ENCODE data around the gene RWDD1.

RWDD1 gene

DNA sequence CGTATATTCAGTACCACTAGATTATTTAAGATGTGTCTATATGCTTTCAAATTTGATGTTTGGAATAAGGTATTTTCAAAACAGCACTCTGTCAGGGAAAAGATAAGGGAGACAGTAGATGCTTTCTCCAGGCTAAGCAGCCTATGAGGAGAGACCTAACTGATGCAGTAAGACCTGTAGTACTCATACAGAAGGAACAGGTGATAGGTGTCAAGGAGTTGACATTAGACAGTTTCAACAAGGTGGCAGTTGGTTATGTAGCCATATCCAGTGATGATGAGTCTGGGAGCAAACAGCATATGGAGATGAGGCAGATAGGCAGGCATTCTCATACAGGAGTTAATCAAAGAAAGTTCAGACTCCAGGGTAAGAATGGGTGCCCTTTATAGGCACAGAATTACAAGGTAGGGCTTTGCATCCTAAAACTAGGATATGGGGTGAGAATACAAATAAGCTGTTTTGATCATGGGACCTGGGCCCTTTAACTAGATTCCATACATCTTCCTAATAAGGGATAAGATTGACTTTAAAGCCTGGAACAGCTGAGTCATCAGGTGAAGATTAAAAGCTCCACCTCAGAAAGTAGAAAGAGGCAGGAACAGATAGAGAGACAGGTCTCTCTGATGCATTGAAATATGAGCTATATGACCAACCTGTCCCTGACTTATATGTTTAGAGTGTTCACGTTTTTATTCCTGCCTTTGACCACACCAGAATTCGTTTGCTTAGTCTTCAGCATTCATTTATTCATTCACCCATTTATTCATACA lies 52.9 kb downstream of the RWDD1 start:
- TF ChIP-seq, protein P1, sequence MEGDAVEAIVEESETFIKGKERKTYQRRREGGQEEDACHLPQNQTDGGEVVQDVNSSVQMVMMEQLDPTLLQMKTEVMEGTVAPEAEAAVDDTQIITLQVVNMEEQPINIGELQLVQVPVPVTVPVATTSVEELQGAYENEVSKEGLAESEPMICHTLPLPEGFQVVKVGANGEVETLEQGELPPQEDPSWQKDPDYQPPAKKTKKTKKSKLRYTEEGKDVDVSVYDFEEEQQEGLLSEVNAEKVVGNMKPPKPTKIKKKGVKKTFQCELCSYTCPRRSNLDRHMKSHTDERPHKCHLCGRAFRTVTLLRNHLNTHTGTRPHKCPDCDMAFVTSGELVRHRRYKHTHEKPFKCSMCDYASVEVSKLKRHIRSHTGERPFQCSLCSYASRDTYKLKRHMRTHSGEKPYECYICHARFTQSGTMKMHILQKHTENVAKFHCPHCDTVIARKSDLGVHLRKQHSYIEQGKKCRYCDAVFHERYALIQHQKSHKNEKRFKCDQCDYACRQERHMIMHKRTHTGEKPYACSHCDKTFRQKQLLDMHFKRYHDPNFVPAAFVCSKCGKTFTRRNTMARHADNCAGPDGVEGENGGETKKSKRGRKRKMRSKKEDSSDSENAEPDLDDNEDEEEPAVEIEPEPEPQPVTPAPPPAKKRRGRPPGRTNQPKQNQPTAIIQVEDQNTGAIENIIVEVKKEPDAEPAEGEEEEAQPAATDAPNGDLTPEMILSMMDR (IDR thresholded peaks at IDR 0.05), result no peak
- Histone ChIP-seq H3K9ac (no peak overlapping the region), H3K27me3 (ENCODE audit: control insufficient read depth, insufficient read depth, low read length) (no peaks in the 10 kb centered on the region)

DNA sequence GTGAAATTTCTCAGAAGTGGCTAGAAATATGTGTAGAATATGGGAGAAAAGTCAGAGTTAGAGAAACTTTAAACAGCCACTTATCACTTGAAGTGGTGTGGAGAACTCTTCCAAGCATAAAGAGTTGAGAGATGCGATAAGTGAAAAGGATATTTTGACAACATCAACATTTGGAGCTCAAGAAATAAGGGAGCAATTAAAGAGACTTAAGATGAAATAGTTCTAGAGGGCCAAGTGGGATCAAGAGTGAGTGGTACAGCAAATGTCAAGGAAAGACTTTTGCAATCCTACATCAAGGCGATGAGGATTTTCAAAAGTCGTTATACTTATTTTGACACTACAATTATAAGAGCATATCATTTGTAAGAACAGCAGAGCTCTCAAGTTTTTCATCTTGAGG lies 54.6 kb downstream of the RWDD1 start:
- Histone ChIP-seq H3K27me3 (ENCODE audit: control insufficient read depth, insufficient read depth, low read length) (no peaks in the 10 kb centered on the region), H3K4me1 (peaks cover 1% of the 10 kb centered on the region), H2AFZ (no peak overlapping the region), H3K4me3 (ENCODE audit: low read depth, low read length) (no peak overlapping the region), H3K4me2 (ENCODE audit: low read length) (no peak overlapping the region), H3K27ac (no peak overlapping the region), H3K9me3 (ENCODE audit: control insufficient read depth, low read length) (no peaks in the 10 kb centered on the region), H3K9ac (no peak overlapping the region), H3K36me3 (ENCODE audit: control insufficient read depth, insufficient read depth, low read length) (no peaks in the 10 kb centered on the region), H3K79me2 (no peaks in the 10 kb centered on the region)
- TF ChIP-seq, protein P1 (IDR thresholded peaks at IDR 0.05), result no peak

More for the DNA sequence above, 52.9 kb downstream of the RWDD1 start:
- Histone ChIP-seq H2AFZ (no peak overlapping the region), H3K4me3 (ENCODE audit: low read depth, low read length) (no peak overlapping the region), H3K27ac (no peak overlapping the region), H3K79me2 (no peaks in the 10 kb centered on the region), H3K36me3 (ENCODE audit: control insufficient read depth, insufficient read depth, low read length) (no peaks in the 10 kb centered on the region), H3K4me1 (no peaks in the 10 kb centered on the region), H3K4me2 (ENCODE audit: low read length) (no peak overlapping the region), H3K9me3 (ENCODE audit: control insufficient read depth, low read length) (no peaks in the 10 kb centered on the region)

- H3K4me2 ChIP-seq (ENCODE audit: low read length), result no peak overlapping the region
- no peak overlapping the region for H3K4me3 ChIP-seq (ENCODE audit: low read depth, low read length)
- H3K9me3 ChIP-seq (ENCODE audit: control insufficient read depth, low read length), result no peaks in the 10 kb centered on the region
- H3K36me3 ChIP-seq (ENCODE audit: control insufficient read depth, insufficient read depth, low read length), result no peaks in the 10 kb centered on the region
- H3K79me2 ChIP-seq, result no peaks in the 10 kb centered on the region
- H3K27me3 ChIP-seq (ENCODE audit: control insufficient read depth, insufficient read depth, low read length), result no peaks in the 10 kb centered on the region
- no peak overlapping the region for H3K9ac ChIP-seq
- TF ChIP-seq, protein P1 (IDR thresholded peaks at IDR 0.05), result no peak
- H2AFZ ChIP-seq, result no peak overlapping the region
- no peak overlapping the region for H3K27ac ChIP-seq
- peaks cover 11% of the 10 kb centered on the region for H3K4me1 ChIP-seq
These were observed 58.3 kb downstream of the RWDD1 start for GRCh38 chr6:116629563-116629981.

GRCh38 chr6:116631379-116631990 lies 60.2 kb downstream of the RWDD1 start:
- Histone ChIP-seq H3K27ac (peak overlapping the region; percentile 64), H3K79me2 (no peaks in the 10 kb centered on the region), H3K4me1 (peaks cover 11% of the 10 kb centered on the region), H3K27me3 (ENCODE audit: control insufficient read depth, insufficient read depth, low read length) (no peaks in the 10 kb centered on the region), H2AFZ (peak overlapping the region; percentile 66), H3K4me3 (ENCODE audit: low read depth, low read length) (no peak overlapping the region), H3K9me3 (ENCODE audit: control insufficient read depth, low read length) (no peaks in the 10 kb centered on the region), H3K9ac (no peak overlapping the region), H3K4me2 (ENCODE audit: low read length) (no peak overlapping the region), H3K36me3 (ENCODE audit: control insufficient read depth, insufficient read depth, low read length) (no peaks in the 10 kb centered on the region)
- TF ChIP-seq, protein P1 (IDR thresholded peaks at IDR 0.05), result no peak
